A549 (cell line): Measurements from ENCODE around the gene PLAC1. TPM values are rescaled to one million over a fixed set of nuclear protein-coding genes. Genes with fewer than 3 reads are reported as not detected.
A peak's percentile ranks its signal among the peaks of the same experiment; 100 is the strongest.

Experiments
- ATAC-seq, 2 experiments: fragments of 200-7000 bp in 1 of 2; fragments of >200 bp in 1 of 2; cut with Nextera tagmentation in 1 of 2; cut with Tn5 transposase in 1 of 2; 3 replicates each; pipeline versions ENCODE4 v1.8.0 to v1.9.1; 2018 to 2020; ENCODE audit warnings: mild to moderate bottlenecking in 1 of 2, moderate library complexity in 1 of 2
- CTCF ChIA-PET: fragments of 300-600 bp; sonication (Branson Sonifier 250); formaldehyde crosslinking; extraction: SDS; loops from one replicate; lab custom pipeline; 2021; ENCODE audit warnings: antibody characterized with exemption, inconsistent platforms; lab: Yijun Ruan, JAX
- POLR2A ChIA-PET: fragments of 350-600 bp; formaldehyde crosslinking; extraction: SDS; loops from one replicate; lab custom pipeline; 2021; ENCODE audit warnings: antibody characterized with exemption, inconsistent platforms; lab: Yijun Ruan, JAX
- DNase-seq, 2 experiments: peaks; one replicate each; pipeline versions ENCODE4 v3.0.0 to v3.0.0-alpha.2; 2011 to 2016; ENCODE audit warnings: low read depth in 1 of 2, low spot score in 1 of 2
- FAIRE-seq: peaks from 2 replicates; lab custom pipeline; 2011; peaks lifted over from hg19 to GRCh38; lab: Jason Lieb, UNC
- H3K27ac ChIP-seq, 2 experiments: fragments of >200 bp; sonication (Bioruptor Twin); formaldehyde crosslinking; 3 replicates each; pipeline ENCODE4 v1.5.1; 2016 to 2017
- H3K4me1 ChIP-seq: fragments of >200 bp; sonication (Bioruptor Twin); formaldehyde crosslinking; 3 replicates; pipeline ENCODE4 v1.6.1; 2016
- H3K4me2 ChIP-seq: fragments of >200 bp; sonication (Bioruptor Twin); formaldehyde crosslinking; 3 replicates; pipeline ENCODE4 v1.6.1; 2016
- H3K4me3 ChIP-seq: fragments of >200 bp; sonication (Bioruptor Twin); formaldehyde crosslinking; 3 replicates; pipeline ENCODE4 v1.5.1; 2016
- H3K9me3 ChIP-seq: fragments of >200 bp; sonication (Bioruptor Twin); formaldehyde crosslinking; 3 replicates; pipeline ENCODE4 v1.6.1; 2016
- BCL3 ChIP-seq: fragments of >200 bp; sonication (Bioruptor Twin); formaldehyde crosslinking; IDR thresholded peaks from 3 replicates; pipeline ENCODE4 v1.6.1; 2016
- CBX8 ChIP-seq: fragments of 200-600 bp; sonication (generic); IDR thresholded peaks from 2 replicates; pipeline ENCODE4 v1.6.1; 2016
- EHF ChIP-seq: fragments of 250-450 bp; sonication (Bioruptor Pico); IDR thresholded peaks from 2 replicates; pipeline ENCODE4 v1.5.0; 2020; ENCODE audit warnings: mild to moderate bottlenecking
- EHMT2 ChIP-seq: fragments of 200-600 bp; sonication (generic); IDR thresholded peaks from 2 replicates; pipeline ENCODE4 v1.6.1; 2016; ENCODE audit warnings: antibody characterized with exemption, low read depth, mild to moderate bottlenecking, moderate library complexity
- ESRRA ChIP-seq: fragments of 150-350 bp; IDR thresholded peaks from 2 replicates; pipeline ENCODE4 v1.6.1; 2014; ENCODE audit warnings: mild to moderate bottlenecking, low read length, borderline replicate concordance
- FOXS1 ChIP-seq: fragments of 250-450 bp; sonication (Bioruptor Pico); IDR thresholded peaks from 2 replicates; pipeline ENCODE4 v1.5.0; 2020; ENCODE audit warnings: mild to moderate bottlenecking, moderate library complexity
- GATA3 ChIP-seq: IDR thresholded peaks from 2 replicates; pipeline ENCODE4 v1.6.1; 2012; ENCODE audit warnings: borderline replicate concordance
- HMGXB4 ChIP-seq: fragments of 250-450 bp; sonication (Bioruptor Pico); IDR thresholded peaks from 2 replicates; pipeline ENCODE4 v1.5.0; 2021; ENCODE audit warnings: mild to moderate bottlenecking, moderate library complexity, borderline replicate concordance
- NPAS2 ChIP-seq: fragments of 250-450 bp; sonication (Bioruptor Pico); IDR thresholded peaks from 2 replicates; pipeline ENCODE4 v1.8.0; 2022; ENCODE audit warnings: mild to moderate bottlenecking, moderate library complexity, borderline replicate concordance
- NR3C1 ChIP-seq: fragments of >200 bp; sonication (Bioruptor Twin); formaldehyde crosslinking; IDR thresholded peaks from 3 replicates; pipeline ENCODE4 v1.6.1; 2017
- POLR2A ChIP-seq: IDR thresholded peaks from 2 replicates; pipeline ENCODE4 v1.6.1; 2012; ENCODE audit warnings: mild to moderate bottlenecking, low read length
- TFCP2L1 ChIP-seq: fragments of 250-450 bp; sonication (Bioruptor Pico); IDR thresholded peaks from 2 replicates; pipeline ENCODE4 v1.5.0; 2021; ENCODE audit warnings: mild to moderate bottlenecking
- ZC3H11A ChIP-seq: fragments of 450-650 bp; IDR thresholded peaks from 2 replicates; pipeline ENCODE4 v1.6.1; 2014; ENCODE audit warnings: antibody characterized with exemption, mild to moderate bottlenecking
- ZFP36 ChIP-seq: fragments of 450-650 bp; IDR thresholded peaks from 2 replicates; pipeline ENCODE4 v1.6.1; 2014; ENCODE audit warnings: borderline replicate concordance; ENCODE audit not compliant: partially characterized antibody
- ZNF302 ChIP-seq: fragments of 250-450 bp; sonication (Bioruptor Pico); IDR thresholded peaks from 2 replicates; pipeline ENCODE4 v1.9.0; 2021; ENCODE audit warnings: inconsistent platforms, mild to moderate bottlenecking, moderate library complexity
- WGBS: methylation state at CpG from one replicate; pipeline ENCODE4 v1.1.6; 2017; ENCODE audit errors: missing lambda C conversion rate; 5-methylcytosine and 5-hydroxymethylcytosine counted together
- polyA plus RNA-seq, 4 experiments: library from polyadenylated mRNA; depleted of rRNA in 3 of 4; stranded (reverse); fragments of >200 nt; fragmentation: RNase III in 1 of 4; extraction: RNeasy Plus Mini Kit Qiagen cat#74134 plus additional on column Dnase treatment in 1 of 4; gene quantifications; 2 replicates in 3 of 4; 3 replicates in 1 of 4; pipeline ENCODE4 v1.2.3, GENCODE V29; 2011 to 2017
- TF ChIP-seq, protein P1 (sequence below): IDR thresholded peaks from 2 replicates; pipeline ENCODE4 v1.6.1; 2012; ENCODE audit warnings: low read depth, borderline replicate concordance
- TF ChIP-seq, protein P2 (sequence below): fragments of >200 bp; sonication (Bioruptor Twin); formaldehyde crosslinking; IDR thresholded peaks from 2 replicates; pipeline ENCODE4 v1.6.1; 2016
- TF ChIP-seq, protein P3 (sequence below): IDR thresholded peaks from 2 replicates; pipeline ENCODE4 v1.6.1; 2012
- TF ChIP-seq, protein P4 (sequence below): fragments of 250-450 bp; sonication (Bioruptor Pico); IDR thresholded peaks from 2 replicates; pipeline ENCODE4 v1.5.0; 2020; ENCODE audit warnings: low read depth, mild to moderate bottlenecking, moderate library complexity

The PLAC1 gene
- polyA plus RNA-seq, 2 of the 4 experiments (the other 2 are of a cell fraction): 0.79 to 2.6 TPM

DNA sequence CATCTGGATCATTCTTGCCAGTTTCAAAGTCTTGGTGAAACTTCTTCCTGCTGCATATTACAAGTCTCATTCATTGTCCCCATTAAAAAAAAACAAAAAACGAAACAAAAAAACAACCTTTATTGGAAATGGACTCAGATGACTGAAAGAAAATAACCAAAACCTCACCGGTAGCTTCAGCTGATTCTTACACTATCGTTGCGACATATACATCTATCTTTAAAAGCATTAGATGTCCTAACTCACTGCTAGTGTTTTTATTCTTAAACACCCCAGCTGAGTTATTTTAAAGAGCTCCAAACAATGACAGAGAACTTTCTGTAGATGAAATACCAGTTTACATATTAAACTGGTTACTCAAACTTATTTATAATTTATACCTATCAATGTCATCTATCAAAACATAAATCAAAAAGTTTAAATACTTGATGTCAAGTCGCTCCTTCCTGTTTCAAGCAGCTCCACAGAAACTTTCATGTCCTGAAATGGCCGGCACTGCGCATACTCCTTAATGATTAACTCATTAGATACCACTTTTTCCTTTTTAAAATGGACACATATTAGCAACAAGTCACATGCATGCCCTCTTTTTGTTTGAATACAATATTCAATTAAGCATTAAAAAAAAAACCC is 111.1 kb downstream of the PLAC1 start:
- peak; percentile 21 to 41 for DNase-seq
- Histone ChIP-seq H3K4me3 (peak overlapping the region; percentile 61), H3K9me3 (no peaks in the 10 kb centered on the region), H3K4me1 (peaks cover 68% of the 10 kb centered on the region), H3K4me2 (peak overlapping the region; percentile 94), H3K27ac (peak overlapping the region; percentile 75 to 97)
- CTCF ChIA-PET: interaction anchor here (1.0 kb wide), 1 partner anchor 207 kb away, joined by 3 read pairs; no protein-coding TSS in a partner anchor
- WGBS: 18% methylated on average over 7 of the region's 7 CpGs
- no peak for ATAC-seq
- TF ChIP-seq NR3C1 (no peak), NPAS2 (no peak), CBX8 (no peak), HMGXB4 (no peak), BCL3 (no peak), EHF (CRISPR knock-in tag) (no peak), ZNF302 (CRISPR knock-in tag) (no peak), FOXS1 (no peak), ESRRA (no peak), TFCP2L1 (no peak), GATA3 (no peak), POLR2A (no peak)
- TF ChIP-seq, protein P1, sequence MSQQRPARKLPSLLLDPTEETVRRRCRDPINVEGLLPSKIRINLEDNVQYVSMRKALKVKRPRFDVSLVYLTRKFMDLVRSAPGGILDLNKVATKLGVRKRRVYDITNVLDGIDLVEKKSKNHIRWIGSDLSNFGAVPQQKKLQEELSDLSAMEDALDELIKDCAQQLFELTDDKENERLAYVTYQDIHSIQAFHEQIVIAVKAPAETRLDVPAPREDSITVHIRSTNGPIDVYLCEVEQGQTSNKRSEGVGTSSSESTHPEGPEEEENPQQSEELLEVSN: no peak
- TF ChIP-seq, protein P2, sequence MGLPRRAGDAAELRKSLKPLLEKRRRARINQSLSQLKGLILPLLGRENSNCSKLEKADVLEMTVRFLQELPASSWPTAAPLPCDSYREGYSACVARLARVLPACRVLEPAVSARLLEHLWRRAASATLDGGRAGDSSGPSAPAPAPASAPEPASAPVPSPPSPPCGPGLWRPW: no peak
- TF ChIP-seq, protein P3, sequence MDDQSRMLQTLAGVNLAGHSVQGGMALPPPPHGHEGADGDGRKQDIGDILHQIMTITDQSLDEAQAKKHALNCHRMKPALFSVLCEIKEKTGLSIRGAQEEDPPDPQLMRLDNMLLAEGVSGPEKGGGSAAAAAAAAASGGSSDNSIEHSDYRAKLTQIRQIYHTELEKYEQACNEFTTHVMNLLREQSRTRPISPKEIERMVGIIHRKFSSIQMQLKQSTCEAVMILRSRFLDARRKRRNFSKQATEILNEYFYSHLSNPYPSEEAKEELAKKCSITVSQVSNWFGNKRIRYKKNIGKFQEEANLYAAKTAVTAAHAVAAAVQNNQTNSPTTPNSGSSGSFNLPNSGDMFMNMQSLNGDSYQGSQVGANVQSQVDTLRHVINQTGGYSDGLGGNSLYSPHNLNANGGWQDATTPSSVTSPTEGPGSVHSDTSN: no peak
- POLR2A ChIA-PET: interaction anchor here (0.7 kb wide), 2 partner anchors 24 to 123 kb away, joined by 3 to 4 read pairs; no protein-coding TSS in a partner anchor
- FAIRE-seq: peak; percentile 32

GRCh38 chrX:134546187-134546586 is 112.1 kb downstream of the PLAC1 start:
- no peak for FAIRE-seq
- POLR2A ChIA-PET: interaction anchor here (0.8 to 1.3 kb wide), 2 partner anchors 10 to 32 kb away, joined by 4 to 8 read pairs; no protein-coding TSS in a partner anchor
- WGBS: 92% methylated on average over 27 of the region's 35 CpGs
- Histone ChIP-seq H3K9me3 (no peaks in the 10 kb centered on the region), H3K27ac (peak overlapping the region in 1 of 2 experiments; percentile 75; a peak in 3 of 6 replicates), H3K4me3 (peak overlapping the region; percentile 61; the same call in 2 of the 3 replicates), H3K4me1 (peaks cover 65% of the 10 kb centered on the region), H3K4me2 (peak overlapping the region; percentile 94)
- no peak for DNase-seq
- ATAC-seq: no peak
- TF ChIP-seq CBX8: no peak
- TF ChIP-seq ZC3H11A: no peak
- CTCF ChIA-PET: interaction anchor here (1.6 kb wide), 1 partner anchor 207 kb away, joined by 4 read pairs; no protein-coding TSS in a partner anchor

DNA sequence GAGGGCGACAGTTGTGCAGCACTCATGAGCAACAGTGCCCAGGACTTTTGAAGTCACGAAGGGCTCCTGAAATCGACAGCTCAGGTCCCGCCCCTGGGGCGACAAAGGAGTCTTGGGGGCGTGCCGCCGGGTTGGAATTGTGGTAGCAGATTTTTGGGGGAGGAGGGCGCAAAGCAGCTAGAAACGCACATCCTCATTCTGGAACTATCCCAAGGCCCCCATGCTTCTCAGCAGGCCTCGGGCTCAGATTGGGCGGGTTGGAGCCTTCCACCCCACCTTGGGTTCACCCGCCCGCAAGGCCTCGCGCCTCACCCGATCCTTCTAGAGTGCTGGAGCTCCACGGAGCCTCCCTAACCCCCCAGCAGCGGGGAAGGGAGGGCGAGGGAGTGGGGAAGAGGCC is 112.8 kb downstream of the PLAC1 start:
- TF ChIP-seq ZFP36 (no peak), EHF (CRISPR knock-in tag) (no peak), EHMT2 (no peak)
- TF ChIP-seq, protein P4, sequence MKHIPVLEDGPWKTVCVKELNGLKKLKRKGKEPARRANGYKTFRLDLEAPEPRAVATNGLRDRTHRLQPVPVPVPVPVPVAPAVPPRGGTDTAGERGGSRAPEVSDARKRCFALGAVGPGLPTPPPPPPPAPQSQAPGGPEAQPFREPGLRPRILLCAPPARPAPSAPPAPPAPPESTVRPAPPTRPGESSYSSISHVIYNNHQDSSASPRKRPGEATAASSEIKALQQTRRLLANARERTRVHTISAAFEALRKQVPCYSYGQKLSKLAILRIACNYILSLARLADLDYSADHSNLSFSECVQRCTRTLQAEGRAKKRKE: no peak
- TF ChIP-seq, all 56 proteins: peak for 0
- ATAC-seq (no peak), FAIRE-seq (no peak), DNase-seq (no peak)
- CTCF ChIA-PET: interaction anchor here (1.1 to 1.9 kb wide), 3 partner anchors 25 to 209 kb away, joined by 3 to 4 read pairs (median 4); no protein-coding TSS in a partner anchor
- POLR2A ChIA-PET: interaction anchor here (0.6 to 1.5 kb wide), 6 partner anchors 9 to 173 kb away, joined by 3 to 8 read pairs (median 4); no protein-coding TSS in a partner anchor
- H3K4me1 ChIP-seq: peaks cover 58% of the 10 kb centered on the region
- 89% methylated on average over 20 of the region's 20 CpGs for WGBS
- no peaks in the 10 kb centered on the region for H3K9me3 ChIP-seq
- H3K4me3 ChIP-seq: no peak overlapping the region
- H3K4me2 ChIP-seq: peak overlapping the region; percentile 94; the same call in 2 of the 3 replicates
- H3K27ac ChIP-seq: peak overlapping the region in 1 of 2 experiments; percentile 75; a peak in 3 of 6 replicates
